Fibroblast of the conjunctiva (primary cell): ENCODE results near the gene EMILIN2.
"Not testable (repeated sequence)": the region's sequence is repeated elsewhere in the genome, so short reads cannot be mapped to it uniquely, and the experiment has no call there.

Experiments
- DNase-seq: peaks from one replicate; pipeline ENCODE4 v3.0.0-alpha.2; 2010; ENCODE audit warnings: low read depth

The EMILIN2 gene

DNA sequence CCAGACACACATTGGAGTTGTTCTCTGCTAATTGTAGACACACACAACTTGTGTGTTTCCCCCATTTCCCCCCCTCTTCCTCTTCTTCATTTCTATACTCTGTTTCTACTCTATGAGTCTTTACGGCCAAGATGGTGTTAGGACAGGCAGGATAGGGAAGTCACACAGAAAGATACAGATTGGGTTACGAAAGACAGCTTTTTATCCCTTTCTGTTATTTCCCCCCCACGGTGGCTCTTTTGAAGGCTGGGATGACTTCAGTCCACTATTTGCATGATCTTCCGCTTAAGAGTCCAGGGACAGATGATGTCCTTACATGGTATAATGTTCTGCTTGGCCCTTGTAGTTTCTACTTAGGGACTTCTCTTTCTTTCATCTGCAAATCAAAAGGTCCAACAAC lies 1.6 kb upstream of the EMILIN2 start:
- no peak for DNase-seq

DNA sequence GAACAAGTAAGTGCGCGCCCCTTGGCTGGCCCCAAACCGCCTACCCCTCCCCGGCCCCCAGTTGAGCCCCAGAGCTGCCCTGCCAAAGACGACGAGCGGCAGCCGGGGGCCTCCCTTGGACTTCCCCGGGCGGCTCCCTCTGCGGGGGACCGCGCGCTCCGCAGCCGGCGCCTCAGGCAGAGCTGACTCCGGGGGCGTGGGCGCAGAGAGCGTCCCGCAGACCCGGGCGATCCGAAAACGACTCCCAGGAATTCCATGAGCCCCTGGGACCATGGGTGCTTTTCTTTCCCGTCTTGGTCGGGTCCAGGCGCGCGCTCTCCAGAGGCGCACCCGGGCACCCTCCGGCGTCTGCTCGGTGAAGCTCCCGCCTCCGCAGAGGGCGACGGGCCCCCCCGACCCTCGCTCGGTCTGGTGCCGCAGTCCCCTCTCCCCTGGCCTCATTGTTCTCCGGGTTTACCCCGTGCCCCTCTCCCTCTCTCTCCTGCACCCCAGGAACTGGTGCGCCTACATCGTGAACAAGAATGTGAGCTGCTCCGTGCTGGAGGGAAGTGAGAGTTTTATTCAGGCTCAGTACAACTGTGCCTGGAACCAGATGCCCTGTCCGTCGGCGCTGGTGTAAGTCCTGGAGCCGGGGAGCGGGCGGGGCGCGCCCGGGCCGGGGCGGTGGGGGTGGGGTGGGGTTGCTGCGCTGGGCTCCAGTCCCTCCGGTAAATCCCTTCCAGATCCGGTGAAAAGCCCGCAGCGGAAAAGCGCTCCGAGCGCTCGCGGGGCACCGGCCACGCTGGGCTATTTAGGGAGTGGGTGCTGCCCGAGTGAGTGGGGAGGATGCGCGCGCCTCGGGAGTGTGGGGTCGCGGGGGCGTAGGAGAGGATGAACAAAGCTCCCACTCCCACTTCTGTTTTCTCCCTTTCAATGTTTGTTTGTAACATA lies 776 bp downstream of the EMILIN2 start:
- peak; percentile 43 for DNase-seq

DNA sequence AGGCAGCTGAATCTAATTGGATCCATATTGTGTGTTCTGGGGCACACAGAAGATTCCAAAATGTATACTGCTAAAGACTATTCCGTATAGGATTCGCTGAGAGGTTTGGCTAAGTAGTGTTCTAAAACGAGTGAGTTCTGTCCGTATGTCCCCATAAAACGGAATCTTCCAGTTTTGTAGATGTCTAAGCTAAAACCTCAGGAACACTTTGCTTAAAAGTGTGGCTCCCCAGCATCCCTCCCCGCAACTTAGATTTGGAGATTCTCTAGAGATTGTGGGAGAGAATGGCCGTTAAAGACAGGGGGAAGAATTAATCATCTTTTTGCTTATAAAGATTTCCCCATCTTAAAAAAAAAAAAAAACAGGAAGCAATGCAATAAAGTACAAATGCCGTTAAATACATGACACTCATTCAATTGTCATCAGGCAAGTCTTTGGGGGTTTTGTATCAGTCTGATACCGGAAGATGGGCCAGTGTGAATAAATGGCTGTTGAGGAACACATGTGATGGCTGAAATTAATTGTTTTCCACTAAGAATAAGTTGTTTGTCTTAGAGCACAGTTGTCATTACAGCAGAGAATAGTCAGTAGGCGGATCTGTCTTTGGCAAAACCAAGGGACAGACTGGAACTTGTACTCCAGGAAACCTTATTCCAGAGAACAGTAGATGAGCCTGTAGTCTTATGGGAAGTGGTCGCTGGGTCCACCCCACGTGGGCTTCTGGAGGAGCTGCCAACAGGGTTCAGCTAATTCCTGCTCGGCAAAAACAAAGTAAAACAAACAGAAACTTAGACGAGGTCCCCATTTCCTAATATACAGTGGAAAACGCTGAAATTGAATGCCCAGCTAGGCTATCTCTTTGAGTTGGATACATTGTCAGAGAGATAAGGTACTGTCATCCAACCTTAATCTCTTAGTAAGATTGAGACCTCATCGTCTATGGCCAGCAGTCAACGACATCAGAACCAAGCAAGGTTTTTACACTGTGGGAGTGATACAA lies 1.7 kb downstream of the EMILIN2 start:
- DNase-seq = no peak

DNA sequence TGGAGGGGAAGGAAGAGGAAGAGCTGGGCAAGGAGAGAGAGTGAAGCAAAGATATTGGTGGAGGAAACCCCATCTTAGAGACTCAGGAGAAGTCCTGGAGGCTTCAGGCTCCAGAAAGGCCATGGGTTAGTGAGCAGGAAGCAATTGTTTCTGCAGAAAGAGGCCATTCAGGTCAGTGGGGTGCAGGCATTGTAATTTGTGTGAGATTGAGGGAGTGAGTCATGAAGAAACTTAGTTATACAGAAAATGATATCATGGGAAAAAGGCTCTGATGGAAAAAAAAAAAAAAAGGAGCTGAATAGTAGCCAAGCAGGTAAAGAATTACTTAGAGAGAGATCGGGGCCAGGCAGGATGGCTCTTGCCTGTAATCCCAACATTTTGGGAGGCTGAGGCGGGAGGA lies 4.0 kb downstream of the EMILIN2 start:
- no peak for DNase-seq

DNA sequence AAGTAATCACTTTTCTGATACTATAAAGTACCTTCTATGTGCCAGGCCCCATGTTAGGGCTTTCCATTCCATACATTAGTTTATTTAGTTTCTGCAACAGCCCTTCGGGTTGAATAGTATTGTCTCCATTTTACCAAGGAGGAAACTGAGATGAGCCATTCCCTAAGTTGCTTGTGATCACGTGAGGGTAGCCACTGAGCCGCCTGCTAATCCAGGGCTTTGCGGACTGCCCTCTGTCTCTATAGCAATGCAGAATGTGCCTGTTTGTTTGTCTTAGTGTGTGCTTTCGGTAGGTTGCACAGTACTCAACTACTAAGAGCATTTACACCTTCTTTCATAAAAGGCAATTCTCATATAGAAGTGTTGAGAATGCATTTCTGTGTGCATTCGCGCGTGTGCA lies 5.0 kb downstream of the EMILIN2 start:
- no peak for DNase-seq

DNA sequence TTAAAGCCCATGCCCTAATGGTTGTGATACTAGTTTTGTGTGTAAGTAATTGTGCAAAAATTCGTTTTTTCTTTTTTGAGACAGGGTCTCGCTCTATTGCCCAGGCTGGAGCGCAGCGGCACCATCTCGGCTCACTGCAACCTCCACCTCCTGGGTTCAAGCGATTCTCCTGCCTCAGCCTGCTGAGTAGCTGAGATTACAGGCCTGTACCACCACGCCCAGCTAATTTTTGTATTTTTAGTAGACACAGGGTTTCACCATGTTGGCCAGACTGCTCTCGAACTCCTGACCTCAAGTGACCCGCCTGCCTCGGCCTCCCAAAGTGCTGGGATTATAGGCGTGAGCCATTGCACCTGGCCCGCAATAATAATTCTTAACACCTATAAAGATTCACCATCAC lies 5.7 kb downstream of the EMILIN2 start:
- not testable (repeated sequence) for DNase-seq

DNA sequence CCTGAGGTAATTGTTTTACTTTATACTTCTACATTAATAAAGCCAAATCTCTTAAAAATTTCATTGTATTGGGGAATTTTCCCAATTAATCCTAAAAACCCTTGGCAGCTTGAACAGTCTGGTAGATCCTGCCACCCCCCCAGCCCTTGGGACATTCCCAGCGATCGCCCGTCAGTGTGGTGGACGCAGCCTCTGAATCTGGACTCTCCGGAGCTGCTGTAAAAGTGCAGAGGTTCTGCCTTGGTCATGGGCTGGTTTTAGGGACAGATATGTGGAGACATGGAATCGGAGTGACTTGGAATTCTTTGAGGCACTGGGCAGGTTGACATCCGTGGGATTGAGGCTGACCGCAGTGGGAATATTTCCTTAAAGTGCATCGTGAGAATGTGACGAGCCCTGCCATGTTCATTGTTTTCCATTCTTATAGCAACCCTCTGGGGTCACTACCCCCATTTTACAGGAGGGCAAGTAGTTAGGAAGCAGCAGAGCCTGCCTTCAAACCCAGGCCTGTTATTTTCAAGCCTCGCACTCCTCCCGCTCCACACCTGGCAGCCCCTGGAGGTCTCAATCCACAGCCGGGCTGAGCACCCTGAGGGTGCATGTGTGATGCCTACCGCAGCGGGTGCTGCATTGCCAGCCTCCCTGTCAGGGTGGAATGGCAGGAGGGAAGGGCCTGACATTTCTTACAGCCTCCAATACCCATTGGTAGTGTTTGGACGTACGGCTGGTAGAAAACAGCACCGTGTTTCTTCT lies 6.5 kb downstream of the EMILIN2 start:
- no peak for DNase-seq

DNA sequence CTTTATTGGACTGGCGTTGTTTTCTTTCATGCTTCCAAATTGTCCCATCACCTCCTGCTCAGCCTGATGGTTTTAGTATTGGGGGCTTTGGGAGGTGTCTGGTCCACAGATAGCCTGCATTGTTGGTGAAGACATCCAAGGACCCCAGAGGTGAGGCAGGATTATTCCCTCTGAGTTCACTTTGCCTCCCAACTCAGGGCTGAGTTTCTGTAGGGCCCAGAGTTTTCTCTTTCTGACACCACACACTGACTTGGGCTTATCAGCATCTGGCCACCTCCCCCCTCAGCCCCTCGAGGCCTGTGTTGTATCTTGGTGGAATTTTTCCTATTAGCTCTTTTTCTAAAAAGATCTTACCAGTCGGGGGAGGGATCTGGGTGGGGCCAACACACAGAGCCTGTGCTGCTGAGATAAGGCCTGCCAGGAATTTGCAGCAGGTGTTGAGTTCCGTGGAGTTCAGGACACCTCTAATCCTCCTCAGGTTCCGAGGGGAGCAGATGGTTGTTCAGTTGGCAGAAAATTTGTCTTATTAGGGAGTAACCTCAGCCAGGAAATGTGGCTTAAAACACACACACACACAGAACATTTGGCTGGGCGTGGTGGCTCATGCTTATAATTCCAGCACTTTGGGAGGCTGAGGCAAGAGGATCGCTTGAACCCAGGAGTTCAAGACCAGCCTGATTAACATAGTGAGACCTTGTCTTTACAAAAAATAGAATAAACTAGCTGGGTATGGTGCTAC lies 7.3 kb downstream of the EMILIN2 start:
- DNase-seq = no peak

DNA sequence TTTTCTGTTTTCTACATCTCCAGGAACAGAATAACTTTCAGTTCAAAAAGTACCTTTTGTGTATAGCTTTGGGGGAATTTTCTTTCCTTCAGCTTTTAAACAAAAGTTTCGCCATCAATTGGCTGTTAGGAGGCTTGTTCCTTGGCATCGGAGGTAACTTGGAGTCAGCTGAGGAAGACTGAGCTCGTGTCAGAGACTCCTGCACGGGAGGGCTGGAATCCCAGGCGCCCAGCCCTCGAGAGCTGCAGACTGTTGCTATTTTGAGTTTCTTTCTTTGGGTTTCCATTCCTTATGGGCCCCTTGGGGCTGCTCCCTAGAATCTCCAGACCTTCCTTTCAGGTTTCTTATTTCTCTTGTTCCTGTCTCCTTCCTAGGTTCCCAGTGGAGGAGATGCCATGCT lies 8.1 kb downstream of the EMILIN2 start:
- DNase-seq = no peak

DNA sequence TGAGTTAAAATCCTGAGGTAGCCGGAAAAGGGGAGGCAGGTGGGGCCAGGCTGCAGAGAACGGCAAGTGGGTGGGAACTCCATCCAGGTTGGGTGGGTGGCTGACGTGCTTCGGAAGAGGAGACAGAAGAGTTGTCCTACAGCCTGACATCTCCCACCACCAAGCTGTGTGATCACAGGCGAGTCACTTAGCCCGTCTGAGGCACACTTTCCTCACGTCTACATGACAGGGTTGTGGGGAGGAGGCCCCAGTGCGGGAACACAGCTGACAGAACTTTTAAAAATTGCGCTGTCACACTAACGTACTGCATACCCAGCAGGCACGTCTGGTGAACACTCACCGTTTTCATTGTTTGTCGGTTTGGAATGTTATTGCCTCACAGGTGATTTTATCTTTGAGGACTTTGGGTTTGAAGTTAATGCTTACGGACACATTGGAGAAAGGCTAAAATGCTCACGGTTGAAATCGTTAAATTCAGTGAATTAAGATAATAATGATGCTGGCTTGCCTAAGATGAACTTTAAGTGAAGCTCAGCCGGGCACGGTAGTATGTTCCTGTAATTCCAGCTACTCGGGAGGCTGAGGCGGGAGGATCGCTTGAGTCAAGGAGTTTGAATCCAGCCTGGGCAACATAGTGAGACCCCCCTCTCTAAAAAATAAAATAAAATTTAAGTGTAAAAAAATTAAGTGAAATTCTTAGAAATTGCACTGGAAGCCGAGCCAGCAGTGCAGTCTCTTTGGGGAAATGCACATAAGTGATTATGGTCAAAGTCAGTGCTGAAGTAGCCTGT lies 8.9 kb downstream of the EMILIN2 start:
- no peak for DNase-seq

DNA sequence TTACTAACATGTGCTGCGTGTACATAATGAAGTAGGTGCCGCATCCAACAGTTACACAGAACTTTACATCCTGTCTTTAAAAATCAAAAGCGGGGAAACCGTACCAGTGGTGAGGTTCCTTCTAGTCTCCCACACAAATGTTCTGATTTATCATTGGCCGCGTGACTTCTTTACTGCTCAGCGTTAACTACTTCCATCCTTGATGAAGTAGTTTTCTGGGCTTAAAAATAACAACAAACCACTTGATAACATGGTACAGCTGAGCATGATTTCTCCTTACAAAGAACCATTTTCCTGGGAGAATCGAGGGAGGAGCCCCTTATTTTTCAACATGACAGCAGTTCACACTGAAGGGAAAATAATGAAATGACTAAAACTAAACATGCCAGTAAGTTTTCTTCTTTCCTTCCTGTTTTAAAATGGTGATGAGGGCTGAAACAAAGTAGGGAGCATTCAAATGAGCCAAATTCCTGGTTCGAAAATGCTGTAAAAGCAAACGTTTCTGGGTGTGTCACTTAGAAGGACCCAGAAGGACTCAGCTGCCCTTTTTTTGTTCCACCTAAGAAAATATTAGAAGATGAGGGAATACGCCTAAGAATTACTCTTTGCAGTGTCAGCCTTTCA lies 9.9 kb downstream of the EMILIN2 start:
- DNase-seq = no peak

DNA sequence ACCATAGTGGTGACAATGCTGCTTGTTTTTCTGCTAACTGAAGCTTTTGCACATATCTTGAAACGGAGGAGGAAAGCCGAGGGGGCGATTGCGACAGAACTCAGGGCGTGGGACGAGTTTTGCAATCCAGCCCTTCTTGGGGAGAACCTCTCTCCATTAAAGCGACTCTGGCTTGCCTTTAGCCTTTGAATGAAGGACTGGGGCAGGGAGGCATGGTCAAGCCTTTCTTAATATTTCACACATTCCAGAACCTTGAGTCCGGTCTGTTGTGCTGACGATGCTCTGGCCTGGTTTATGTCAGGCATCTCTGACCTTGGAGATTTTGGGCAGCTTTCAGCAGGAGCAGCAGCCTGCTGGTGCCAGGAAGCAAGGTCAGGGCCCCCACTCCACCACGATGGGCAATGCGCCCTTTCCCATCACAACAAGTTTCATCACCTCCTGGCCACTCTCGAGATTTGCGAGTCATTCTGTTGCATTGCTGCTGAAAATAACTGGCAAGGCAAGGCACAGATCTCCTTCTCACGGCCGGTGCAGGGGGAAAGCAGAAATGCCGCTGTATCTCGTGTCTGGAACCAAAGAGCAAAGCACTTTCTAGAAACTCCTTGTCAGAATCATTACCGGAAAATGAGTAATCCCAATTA lies 10.8 kb downstream of the EMILIN2 start:
- DNase-seq = peak; percentile 95

DNA sequence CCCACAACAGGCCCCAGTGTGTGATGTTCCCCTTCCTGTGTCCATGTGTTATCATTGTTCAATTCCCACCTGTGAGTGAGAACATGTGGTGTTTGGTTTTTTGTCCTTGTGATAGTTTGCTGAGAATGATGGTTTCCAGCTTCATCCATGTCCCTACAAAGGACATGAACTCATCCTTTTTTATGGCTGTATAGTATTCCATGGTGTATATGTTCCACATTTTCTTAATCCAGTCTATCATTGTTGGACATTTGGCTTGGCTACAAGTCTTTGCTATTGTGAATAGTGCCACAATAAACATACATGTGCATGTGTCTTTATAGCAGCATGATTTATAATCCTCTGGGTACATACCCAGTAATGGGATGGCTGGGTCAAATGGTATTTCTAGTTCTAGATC lies 13.6 kb downstream of the EMILIN2 start:
- DNase-seq = not testable (repeated sequence)

DNA sequence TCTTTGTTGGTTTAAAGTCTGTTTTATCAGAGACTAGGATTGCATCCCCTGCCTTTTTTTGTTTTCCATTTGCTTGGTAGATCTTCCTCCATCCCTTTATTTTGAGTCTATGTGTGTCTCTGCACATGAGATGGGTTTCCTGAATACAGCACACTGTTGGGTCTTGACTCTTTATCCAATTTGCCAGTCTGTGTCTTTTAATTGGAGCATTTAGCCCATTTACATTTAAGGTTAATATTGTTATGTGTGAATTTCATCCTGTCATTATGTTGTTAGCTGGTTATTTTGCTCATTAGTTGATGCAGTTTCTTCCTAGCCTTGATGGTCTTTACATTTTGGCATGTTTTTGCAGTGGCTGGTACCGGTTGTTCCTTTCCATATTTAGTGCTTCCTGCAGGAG lies 17.2 kb downstream of the EMILIN2 start:
- not testable (repeated sequence) for DNase-seq

DNA sequence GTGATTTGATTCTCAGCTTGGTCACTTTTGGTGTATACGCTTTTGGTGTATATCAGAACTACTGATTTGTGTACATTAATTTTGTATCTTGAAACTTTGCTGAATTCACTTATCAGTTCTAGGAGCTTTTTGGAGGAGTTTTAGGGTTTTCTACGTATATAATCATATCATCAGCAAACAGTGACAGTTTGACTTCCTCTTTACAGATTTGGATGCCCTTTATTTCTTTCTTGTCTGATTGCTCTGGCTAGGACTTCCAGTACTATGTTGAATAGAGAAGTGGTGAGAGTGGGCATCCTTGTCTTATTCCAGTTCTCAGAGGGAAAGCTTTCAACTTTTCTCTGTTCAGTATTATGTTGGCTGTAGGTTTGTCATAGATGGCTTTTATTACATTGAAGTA lies 19.7 kb downstream of the EMILIN2 start:
- DNase-seq = not testable (repeated sequence)

DNA sequence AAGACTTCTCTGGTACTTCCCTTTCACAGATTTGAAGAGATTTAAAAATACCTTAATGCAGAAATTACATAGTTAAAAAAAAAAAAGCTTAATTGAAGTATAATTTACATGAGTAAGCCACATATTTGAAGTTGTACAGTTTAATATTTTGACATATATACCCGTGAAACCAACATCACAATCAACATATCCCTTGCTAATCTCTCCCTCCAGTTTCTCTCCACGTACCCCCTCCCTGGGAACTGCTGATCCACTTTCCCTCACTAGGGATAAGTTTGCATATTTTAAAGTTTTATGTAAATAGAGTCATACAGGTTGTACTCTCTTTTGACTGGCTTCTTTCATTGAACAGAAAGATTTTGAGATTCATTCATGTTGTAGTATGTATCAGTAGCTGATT lies 22.4 kb downstream of the EMILIN2 start:
- no peak for DNase-seq

DNA sequence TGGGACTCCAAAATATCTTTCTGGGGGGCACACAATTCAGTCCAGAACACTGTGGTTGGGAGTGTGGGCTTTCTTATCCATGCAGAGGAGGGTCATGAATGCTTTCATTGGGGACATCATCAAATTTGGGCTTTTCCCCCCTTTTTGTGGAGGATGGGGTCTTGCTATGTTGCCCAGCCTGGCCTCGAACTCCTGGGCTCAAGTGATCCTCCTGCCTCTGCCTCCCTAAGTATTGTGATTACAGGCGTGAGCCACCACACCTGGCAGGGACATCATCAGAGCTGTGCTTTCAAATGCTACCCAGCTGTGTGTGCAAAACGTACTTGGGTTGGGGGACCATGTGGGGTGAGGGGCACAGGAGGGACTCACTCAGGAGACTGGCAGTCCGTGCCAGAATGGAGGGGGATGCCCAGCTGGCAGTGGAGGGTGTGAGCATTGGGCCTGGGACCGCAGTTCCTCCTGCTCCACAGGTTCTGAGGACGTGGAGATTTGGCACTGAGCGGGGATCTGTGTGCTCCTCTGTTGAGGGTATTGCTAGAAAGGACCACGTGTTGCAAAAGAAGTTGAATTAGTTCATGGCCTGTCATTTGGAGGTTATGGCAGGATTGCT lies 24.4 kb downstream of the EMILIN2 start:
- no peak for DNase-seq

DNA sequence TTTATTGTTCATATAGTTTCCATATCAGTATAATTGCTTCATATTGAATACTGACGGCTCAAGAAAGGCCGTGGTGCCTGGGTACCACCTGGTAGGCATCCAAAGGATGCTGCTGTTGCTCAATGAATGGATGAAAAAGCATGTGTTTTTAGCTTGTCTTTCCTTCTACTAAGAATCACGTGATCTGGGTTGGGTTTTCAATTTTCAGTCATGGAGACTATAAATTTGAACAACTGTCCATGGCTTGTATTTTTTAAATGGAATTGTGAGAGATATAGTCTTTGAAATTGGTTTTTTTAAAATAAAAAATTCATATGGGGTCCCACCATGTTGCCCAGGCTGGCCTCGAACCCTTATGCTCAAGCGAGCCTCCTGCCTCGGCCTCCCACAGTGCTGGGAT lies 25.3 kb downstream of the EMILIN2 start:
- no peak for DNase-seq

DNA sequence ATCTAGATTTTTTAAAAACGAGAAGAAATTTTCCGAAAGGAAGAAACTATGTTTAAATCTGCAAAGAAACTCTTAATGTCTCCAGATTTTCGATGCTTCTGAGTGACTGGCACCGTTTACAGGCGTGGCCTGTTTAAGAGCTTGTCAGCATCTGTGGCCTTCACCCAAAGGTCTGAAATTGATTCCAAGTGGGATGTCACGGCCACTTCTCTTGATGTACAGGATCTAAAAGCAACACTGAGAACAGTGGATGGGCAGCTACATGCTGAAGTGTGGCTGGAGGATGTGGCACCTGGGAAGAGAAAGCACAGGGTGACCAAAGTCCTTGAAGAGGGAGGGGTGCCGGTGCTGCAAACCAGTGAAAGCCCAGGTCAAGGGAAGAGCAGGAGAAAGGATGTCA lies 28.0 kb downstream of the EMILIN2 start:
- DNase-seq = no peak
